ENCODE measurements around the gene ZNF609.

ZNF609 gene

DNA sequence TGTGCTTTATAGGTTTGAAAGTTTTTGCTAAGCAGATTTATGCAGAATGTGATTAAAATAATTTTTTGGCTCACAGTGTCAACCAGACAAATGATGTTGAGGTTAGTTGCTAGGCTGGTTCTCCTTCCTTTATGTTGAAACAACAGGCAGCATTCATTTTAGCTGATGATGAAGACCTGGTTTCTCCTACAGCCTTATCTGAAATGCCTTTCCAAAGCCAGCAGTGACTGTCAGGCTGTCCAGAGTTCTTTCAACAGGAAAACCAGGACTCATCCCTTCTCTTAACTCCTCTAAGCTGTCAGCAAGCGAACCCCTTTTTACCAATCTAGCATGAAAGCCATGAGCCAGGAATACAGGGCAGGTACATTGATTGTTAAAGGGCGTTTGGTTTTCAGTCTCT is 84.1 kb downstream of the ZNF609 start:
- DNase-seq (ENCODE audit: low spot score), result no peak

DNA sequence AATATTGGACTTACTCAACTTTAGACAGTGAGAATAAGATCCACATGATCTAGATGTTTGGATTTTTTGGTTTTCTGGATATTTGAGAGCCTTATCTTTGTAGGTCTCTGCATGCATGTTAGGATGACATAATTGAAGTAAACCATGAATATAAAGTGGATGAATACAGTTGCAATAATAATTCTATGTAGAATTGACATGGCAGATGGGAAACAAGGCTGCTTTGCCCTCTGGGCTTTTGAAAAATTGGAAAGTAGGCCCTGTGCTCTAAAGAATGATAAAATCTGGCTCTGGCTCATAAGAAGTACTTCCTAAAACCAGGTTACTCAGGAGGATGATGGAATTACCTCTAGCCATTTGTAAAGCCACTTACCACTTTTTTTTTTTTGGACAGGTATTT is 86.9 kb downstream of the ZNF609 start:
- DNase-seq (ENCODE audit: low spot score), result no peak

GRCh38 chr15:64548235-64548634 is 87.9 kb downstream of the ZNF609 start:
- no peak for DNase-seq (ENCODE audit: low spot score)

DNA sequence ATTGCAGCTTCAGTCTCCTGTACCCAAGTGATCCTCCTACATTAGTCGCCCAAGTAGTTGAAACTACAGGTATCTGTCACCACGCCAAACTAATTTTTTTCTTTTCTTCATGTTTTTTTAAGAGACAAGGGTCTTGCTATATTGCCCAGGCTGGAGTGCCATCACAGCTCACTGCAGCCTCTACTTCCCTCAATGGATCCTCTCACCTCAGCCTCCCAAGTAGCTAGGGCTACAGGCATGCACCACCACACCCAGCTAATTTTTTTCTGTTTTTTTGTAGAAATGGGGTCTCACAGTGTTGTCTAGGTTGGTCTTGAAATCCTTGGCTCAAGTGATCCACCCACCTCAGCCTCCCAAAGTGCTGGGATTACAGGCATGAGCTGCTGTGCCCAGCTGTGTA is 89.5 kb downstream of the ZNF609 start:
- no peak for DNase-seq (ENCODE audit: low spot score)

DNA sequence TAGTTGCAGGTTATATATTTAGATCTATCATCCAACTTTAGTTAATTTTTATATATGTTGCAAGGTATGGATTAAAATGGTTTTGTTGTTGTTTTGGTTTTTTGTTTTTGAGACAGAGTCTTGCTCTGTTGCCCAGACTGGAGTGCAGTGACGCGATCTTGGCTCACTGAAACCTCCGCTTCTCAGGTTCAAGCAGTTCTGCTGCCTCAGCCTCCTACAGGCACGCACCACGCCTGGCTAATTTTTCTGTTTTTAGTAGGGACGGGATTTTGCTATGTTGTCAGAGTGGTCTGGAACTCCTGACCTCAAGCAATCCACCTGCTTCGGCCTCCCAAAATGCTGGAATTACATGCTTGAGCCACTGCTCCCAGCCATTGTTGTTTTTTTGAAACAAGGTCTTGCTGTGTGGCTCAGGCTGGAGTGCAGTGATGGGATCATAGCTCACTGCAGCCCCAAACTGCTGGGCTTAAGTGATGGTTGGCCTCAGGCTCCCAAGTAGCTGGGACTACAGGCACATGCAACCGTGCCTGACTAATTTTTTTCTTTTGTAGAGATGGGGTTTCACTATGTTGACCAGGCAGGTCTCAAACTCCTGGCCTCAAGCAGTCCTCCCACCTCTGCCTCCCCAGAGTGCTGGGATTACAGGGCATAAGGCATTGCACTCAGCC is 92.0 kb downstream of the ZNF609 start:
- DNase-seq (ENCODE audit: low spot score), result peak; percentile 39

- no peak for DNase-seq (ENCODE audit: low spot score)
These were observed 98.2 kb downstream of the ZNF609 start for GRCh38 chr15:64558460-64559179.

DNA sequence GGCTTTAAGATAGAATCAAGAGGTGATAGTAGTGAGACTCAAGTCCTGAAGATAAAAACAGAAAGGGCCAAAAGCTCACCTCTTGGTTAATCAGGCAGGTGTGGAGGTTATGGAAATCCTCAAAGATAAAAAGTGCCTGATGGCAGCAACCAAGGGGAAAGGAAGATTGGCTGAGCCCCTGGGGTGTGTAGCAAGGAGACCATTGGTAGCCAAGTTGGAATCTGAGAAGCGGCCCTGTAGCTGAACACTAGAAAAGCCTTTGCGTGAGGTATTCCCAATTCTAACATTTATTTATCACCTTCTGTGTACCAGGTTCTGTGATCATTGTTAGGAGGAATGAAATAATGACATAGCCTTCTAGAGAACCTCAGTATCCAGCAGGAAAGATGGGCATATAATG is 98.9 kb downstream of the ZNF609 start:
- no peak for DNase-seq (ENCODE audit: low spot score)

- no peak for DNase-seq (ENCODE audit: low spot score)
These were observed 100.1 kb downstream of the ZNF609 start for GRCh38 chr15:64560501-64560900.

DNA sequence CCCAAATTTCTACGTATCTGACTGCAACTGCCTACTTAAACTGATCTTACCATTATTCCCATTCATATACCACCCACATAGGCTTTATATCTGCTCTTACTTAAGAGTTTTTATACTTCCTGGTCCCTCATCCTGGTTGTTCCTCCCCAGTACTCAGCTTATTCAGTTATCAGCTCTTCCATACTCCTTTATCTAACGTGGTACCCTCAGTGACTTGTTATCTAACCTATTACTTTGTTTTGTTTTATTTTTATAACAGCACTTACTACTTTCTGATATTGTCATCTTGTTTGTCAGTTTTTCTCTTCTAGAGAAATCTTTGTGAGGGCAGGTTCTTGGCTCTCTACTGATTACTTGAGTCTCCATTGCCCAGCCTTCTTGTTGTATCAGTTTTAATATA is 100.6 kb downstream of the ZNF609 start:
- no peak for DNase-seq (ENCODE audit: low spot score)

DNA sequence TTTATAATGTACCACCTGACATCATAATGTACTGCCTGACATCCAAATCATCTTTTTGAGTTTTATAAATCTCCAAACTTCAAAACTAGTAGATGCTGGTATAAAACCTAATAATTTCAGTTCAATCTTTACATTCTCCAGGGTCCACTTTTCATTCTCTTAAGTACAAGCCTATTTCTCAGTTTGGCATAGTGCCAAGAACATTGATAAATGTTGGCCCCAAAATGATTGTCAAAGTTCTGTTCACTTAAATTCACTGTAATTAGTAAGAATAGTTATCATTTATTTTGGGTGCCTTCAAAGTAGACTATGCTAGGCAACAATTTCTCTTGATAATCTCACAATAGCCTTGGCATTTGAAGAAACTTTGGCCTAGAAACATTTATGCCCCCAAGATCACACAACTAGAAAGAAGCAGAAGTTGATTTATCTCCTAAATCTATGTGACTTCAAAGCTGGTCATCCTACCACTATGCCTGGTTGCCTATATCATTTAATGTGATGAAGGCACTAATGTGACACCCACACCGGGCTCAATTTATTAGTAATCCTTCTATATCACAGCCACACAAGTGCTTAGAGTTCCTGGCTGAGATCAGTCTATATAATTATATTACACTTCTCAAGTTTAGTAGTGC is 101.7 kb downstream of the ZNF609 start:
- DNase-seq (ENCODE audit: low spot score), result no peak

DNA sequence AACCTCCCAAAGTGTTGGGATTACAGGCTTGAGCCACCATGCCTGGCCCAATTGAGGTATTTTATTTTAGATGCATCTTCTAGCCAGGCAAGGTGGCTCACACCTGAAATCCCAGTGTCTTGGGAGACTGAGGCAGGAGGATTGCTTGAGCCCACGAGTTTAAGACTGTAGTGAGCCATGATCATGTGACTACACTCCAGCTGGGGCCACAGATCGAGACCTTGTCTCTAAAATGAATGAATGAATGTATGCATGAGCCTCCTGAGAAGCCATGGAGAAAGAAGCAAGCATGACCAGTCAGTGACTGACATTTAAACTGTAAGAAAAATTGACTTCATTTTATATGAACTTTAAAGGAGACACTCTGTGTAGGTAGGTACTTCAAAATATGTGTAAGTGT is 105.7 kb downstream of the ZNF609 start:
- no peak for DNase-seq (ENCODE audit: low spot score)

DNA sequence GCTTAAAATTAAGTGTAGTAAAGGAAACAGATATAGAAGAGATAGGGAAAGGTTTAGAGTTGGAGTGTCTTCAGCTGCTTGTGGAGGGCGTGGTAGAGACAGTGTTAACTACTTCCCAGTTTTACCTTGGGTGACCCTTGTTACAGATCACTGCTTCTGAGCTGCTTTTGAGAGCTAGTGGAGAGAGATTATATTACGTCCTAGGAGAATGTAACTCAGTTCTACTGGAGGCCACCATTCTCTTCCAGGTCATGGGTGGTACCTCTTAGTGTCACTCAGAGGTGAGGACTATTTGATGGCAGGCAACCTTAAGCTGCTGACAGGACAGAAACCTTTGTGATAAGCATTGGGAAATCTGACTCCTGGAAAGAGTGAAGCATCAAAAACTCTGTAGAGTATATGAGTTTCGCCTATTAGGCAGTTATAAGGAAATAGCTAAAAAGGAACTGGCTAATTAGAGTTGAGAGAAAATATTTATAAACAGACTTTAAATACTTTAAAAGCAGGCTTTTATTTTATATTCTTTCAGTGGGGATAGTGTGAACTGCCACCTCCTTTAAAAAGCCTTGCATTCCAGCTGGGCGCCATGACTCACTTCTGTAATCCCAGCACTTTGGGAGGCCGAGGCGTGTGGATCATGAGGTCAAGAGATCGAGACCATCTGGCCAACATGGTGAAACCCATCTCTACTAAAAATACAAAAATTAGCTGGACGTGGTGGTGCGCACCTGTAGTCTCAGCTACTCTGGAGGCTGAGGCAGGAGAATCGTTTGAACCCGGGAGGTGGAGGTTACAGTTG is 106.5 kb downstream of the ZNF609 start:
- DNase-seq (ENCODE audit: low spot score), result peak; percentile 36

- no peak for DNase-seq (ENCODE audit: low spot score)
These were observed 108.4 kb downstream of the ZNF609 start for GRCh38 chr15:64568765-64569164.

GRCh38 chr15:64571857-64572291 is 111.5 kb downstream of the ZNF609 start:
- peak; percentile 54 for DNase-seq (ENCODE audit: low spot score)

GRCh38 chr15:64572856-64573255 is 112.5 kb downstream of the ZNF609 start:
- no peak for DNase-seq (ENCODE audit: low spot score)

DNA sequence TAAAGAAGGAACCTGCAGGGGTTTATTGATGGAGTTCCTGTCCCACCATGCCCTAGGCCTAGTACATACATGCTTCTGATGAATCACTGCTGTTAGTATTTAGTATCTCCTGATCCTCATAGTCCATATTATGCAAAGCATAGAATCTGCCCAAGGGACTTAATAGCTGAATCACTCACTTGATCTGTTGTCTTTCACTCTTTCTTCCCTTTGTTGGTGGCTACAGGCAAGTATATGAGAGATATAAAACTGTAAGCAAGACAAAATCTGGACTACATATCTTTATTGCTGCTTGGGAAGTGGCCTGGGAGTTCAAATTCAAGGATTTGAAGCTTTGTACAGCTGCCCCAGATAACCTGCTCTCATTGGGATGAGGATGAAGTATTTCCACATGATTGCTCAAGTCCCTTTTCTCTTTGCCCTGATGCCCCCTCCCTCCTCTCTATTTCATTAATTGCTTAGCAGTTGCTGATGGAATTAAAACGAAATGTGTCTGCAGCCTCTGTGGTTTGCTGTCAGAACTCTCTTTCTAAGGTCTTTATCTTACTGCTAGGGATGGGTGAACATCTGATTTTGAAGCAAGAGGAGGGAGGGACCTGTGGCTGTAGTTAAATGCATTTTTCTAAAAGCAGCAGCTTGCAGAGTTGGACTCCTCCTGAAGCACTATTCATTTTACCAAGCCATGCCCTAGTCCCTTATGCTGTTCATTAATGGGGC is 114.1 kb downstream of the ZNF609 start:
- peak; percentile 32 for DNase-seq (ENCODE audit: low spot score)

DNA sequence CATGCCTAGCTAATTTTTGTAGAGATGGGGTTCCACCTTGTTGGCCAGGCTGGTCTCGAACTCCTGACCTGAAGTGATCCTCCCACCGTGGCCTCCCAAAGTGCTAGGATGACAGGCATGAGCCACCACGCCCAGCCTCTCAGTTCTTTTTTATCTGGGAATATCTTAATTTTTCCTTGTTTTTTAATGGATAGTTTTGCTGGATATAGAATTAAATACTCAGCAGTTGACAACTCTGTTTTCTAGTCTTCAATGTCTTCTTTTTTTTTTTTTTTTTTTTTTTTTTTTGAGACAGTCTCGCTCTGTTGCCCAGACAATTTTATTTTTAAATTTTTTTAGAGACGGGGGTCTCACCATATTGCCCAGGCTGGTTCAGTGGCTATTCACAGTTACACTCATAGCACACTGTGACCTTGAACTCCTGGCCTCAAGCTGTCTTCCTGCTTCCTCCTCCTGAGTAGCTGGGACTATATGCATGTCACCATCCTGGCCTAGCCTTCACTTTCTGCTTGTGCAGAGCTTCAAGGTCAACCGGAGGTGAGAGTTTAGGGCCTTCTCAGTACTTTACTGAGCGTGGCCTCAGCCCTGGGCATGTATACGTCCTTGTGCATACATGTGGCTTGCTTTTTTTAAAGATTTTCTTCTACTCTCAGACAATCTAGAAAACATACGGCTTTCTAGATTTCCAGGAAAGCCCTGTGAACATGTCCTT is 120.5 kb downstream of the ZNF609 start:
- no peak for DNase-seq (ENCODE audit: low spot score)

DNA sequence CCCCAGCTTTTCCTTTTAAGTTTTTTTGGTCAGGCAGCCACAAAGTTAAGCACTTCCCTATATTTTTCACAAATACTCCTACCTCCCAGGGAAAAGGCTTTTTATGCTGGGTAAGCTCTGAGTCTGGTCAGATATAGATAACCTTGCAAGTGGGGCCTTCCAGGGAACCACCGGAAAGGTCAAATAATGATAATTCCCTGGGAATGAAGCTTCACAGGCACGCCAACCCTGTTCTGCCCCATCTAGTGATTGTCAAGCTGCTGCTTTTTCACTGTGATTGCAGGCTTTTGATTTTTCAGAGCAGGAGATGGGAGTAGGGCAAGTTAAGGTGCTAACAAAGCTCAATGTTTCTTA is 121.0 kb downstream of the ZNF609 start:
- no peak for DNase-seq (ENCODE audit: low spot score)

GRCh38 chr15:64582202-64582601 is 121.8 kb downstream of the ZNF609 start:
- DNase-seq (ENCODE audit: low spot score), result no peak

DNA sequence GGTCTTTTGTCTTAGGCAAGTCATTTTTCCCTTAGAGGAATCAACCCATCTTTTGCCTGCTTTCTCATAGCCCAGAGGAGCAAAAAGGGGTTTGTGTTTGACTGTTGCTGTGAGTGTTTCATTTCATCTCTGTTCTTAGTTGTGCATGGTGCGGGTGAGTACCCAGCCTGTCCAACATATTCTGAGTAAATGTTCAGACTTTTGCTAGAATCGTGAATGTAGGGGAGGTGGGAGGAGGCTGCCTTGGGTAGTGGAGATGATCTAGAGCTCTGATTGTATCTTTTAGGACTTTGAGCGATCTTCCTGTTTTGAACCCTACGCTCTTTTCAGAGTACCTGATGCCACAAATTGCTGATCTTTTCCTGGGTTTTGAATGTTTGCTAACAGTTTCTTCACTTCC is 123.1 kb downstream of the ZNF609 start:
- no peak for DNase-seq (ENCODE audit: low spot score)

DNA sequence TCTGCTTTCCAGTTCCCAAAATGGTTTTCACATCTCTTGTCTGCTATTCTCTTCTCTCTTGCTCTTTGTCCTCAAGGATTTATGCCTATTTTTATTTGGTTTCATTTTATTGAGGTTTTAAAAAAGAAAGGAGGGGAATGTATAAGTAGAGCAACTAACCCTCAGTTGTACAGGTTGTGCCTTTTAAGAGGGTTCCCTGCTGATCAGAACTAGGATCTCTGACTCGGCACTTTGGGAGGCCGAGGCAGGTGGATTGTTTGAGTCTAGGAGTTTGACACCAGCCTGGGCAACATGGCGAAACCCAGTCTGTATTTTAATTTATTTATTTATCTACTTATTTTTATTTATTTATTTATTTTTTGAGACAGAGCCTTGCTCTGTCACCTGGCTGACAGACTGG is 123.6 kb downstream of the ZNF609 start:
- DNase-seq (ENCODE audit: low spot score), result no peak
